ENCODE measurements around the gene HM13. TPM values are rescaled to one million over a fixed set of nuclear protein-coding genes. Genes with fewer than 3 reads are reported as not detected.

Gene HM13
- total and polyA plus RNA-seq, 9 of the 15 experiments (the other 6 are each of a cell fraction or from before 2014, with no cell fraction given) = 7.7 to 136 (median 74.5) TPM

GRCh38 chr20:31570735-31571617, 56.7 kb downstream of the HM13 start:
- no peak overlapping the region for H3K4me2 ChIP-seq (ENCODE audit: insufficient read depth, low read length)
- H3K9ac ChIP-seq (ENCODE audit: insufficient read depth in 1 of 2, low read depth in 2 of 2, low read length in 2 of 2) = peak overlapping the region in 1 of 2 experiments; percentile 48; a peak in 2 of 4 replicates
- TF ChIP-seq RBFOX2 (IDR thresholded peaks at IDR 0.05; ENCODE audit: low read depth, low read length) (peak; percentile 62), ZBTB33 (CRISPR knock-in tag; IDR thresholded peaks at IDR 0.05) (peak; percentile 55), GABPB1 (CRISPR knock-in tag; IDR thresholded peaks at IDR 0.05) (0 out of 2 replicates have a peak, but pooled peaks have one; percentile 29), NR2F6 (CRISPR knock-in tag; IDR thresholded peaks at IDR 0.05) (no peak), ZNF592 (IDR thresholded peaks at IDR 0.05) (0 out of 2 replicates have a peak, but pooled peaks have one; percentile 21), POLR2G (IDR thresholded peaks at IDR 0.05; ENCODE audit: low read depth, low read length) (peak; percentile 82), RBM22 (IDR thresholded peaks at IDR 0.05; ENCODE audit: low read depth, low read length, poor library complexity, severe bottlenecking) (peak; percentile 94), CCNT2 (IDR thresholded peaks at IDR 0.05; ENCODE audit: borderline replicate concordance, extremely low read depth, insufficient read length, low read depth, low read length) (no peak), STAT5A (IDR thresholded peaks at IDR 0.05; ENCODE audit: borderline replicate concordance, low read length) (no peak)

More at GRCh38 chr20:31570735-31571617, 56.7 kb downstream of the HM13 start:
- ChIA-PET POLR2A (interaction anchor here (0.6 to 5.9 kb wide), 6 partner anchors 22 to 372 kb away, joined by 3 to 107 read pairs (median 4); partner anchors contain the start of gene ID1), CTCF (ENCODE audit: low intra/inter-chr PET ratio) (interaction anchor here (0.9 to 2.6 kb wide), 2 partner anchors 42 kb away, joined by 8 to 46 read pairs; no protein-coding TSS in a partner anchor)
- Histone ChIP-seq H3K36me3 (ENCODE audit: control insufficient read depth, insufficient read depth, low read length) (peaks cover 52% of the 10 kb centered on the region; the same call in 2 of the 3 replicates), H3K4me1 (replicated peaks in 1 of 2; ENCODE audit: control insufficient read depth in 2 of 2, insufficient read depth in 2 of 2, low read length in 2 of 2) (peaks cover 15 to 61% of the 10 kb centered on the region in 2 experiments; a peak in 4 of 5 replicates), H3K9me3 (replicated peaks; ENCODE audit: control insufficient read depth, insufficient read depth, low read depth, low read length) (no peaks in the 10 kb centered on the region), H3K9me1 (ENCODE audit: control insufficient read depth, insufficient read depth, low read length) (no peaks in the 10 kb centered on the region), H2AFZ (ENCODE audit: low read depth, low read length) (no peak overlapping the region), H3K27me3 (ENCODE audit: control insufficient read depth in 2 of 2, insufficient read depth in 2 of 2, low read length in 2 of 2) (no peaks in the 10 kb centered on the region), H3K79me2 (ENCODE audit: control insufficient read depth, insufficient read depth, low read length) (peaks cover 19% of the 10 kb centered on the region), H3K27ac (ENCODE audit: extremely low read depth, low read depth, low read length) (0 out of 3 replicates have a peak overlapping the region, but pooled peaks have one; percentile 20), H3K4me3 (no peak overlapping the region), H4K20me1 (replicated peaks; ENCODE audit: control insufficient read depth, insufficient read depth, low read length) (no peaks in the 10 kb centered on the region)
- no TSS peak for BruUV-seq (replicated peaks)
- no peak for ATAC-seq
- 92% methylated on average over 24 of the region's 25 CpGs for WGBS (ENCODE audit: insufficient coverage, low coverage, missing lambda C conversion rate)
- FAIRE-seq = no peak
- intact Hi-C loops (cut with micrococcal nuclease) = no loop called here
- no peak for DNase-seq (ENCODE audit: extremely low read depth in 1 of 4, low spot score in 3 of 4)
- in situ Hi-C loops (cut with MboI) = loop anchor here (5.0 kb wide), 1 partner anchor 156 kb away; no protein-coding TSS in a partner anchor
